Rectal smooth muscle tissue (tissue), 1 donor: Measurements from ENCODE around the gene SUGCT.

Experiments
- H3K27ac ChIP-seq: one replicate; pipeline ENCODE4 v1.7.0; 2013; ENCODE audit warnings: low read depth, low read length, inconsistent platforms
- H3K27me3 ChIP-seq: one replicate; pipeline ENCODE4 v1.7.0; 2013; ENCODE audit warnings: low read length; ENCODE audit not compliant: control insufficient read depth, insufficient read depth
- H3K36me3 ChIP-seq: one replicate; pipeline ENCODE4 v1.7.0; 2013; ENCODE audit warnings: low read length; ENCODE audit not compliant: control insufficient read depth, insufficient read depth
- H3K4me1 ChIP-seq: one replicate; pipeline ENCODE4 v1.7.0; 2013; ENCODE audit warnings: low read length; ENCODE audit not compliant: control insufficient read depth, insufficient read depth
- H3K4me3 ChIP-seq: one replicate; pipeline ENCODE4 v1.7.0; 2013; ENCODE audit warnings: low read length
- H3K9ac ChIP-seq: one replicate; pipeline ENCODE4 v1.7.0; 2013; ENCODE audit warnings: low read length

SUGCT gene

GRCh38 chr7:40828686-40829600 is 694.1 kb downstream of the SUGCT start:
- Histone ChIP-seq H3K4me1 (no peaks in the 10 kb centered on the region), H3K27me3 (no peaks in the 10 kb centered on the region), H3K27ac (no peak overlapping the region), H3K9ac (no peak overlapping the region), H3K4me3 (no peak overlapping the region), H3K36me3 (no peaks in the 10 kb centered on the region)

- H3K4me1 ChIP-seq: no peaks in the 10 kb centered on the region
- no peak overlapping the region for H3K4me3 ChIP-seq
- H3K27ac ChIP-seq: no peak overlapping the region
- H3K36me3 ChIP-seq: no peaks in the 10 kb centered on the region
- H3K9ac ChIP-seq: no peak overlapping the region
- no peaks in the 10 kb centered on the region for H3K27me3 ChIP-seq
Observed at GRCh38 chr7:40833191-40833887, 698.5 kb downstream of the SUGCT start.

GRCh38 chr7:40833888-40834234 is 699.1 kb downstream of the SUGCT start:
- Histone ChIP-seq H3K27me3 (no peaks in the 10 kb centered on the region), H3K4me1 (no peaks in the 10 kb centered on the region), H3K4me3 (no peak overlapping the region), H3K27ac (no peak overlapping the region), H3K9ac (no peak overlapping the region), H3K36me3 (no peaks in the 10 kb centered on the region)

- no peak overlapping the region for H3K9ac ChIP-seq
- no peak overlapping the region for H3K4me3 ChIP-seq
- no peak overlapping the region for H3K27ac ChIP-seq
- no peaks in the 10 kb centered on the region for H3K4me1 ChIP-seq
- H3K27me3 ChIP-seq: no peaks in the 10 kb centered on the region
- no peaks in the 10 kb centered on the region for H3K36me3 ChIP-seq
Observed at GRCh38 chr7:40836218-40836617, 701.4 kb downstream of the SUGCT start.

- H3K9ac ChIP-seq: no peak overlapping the region
- H3K4me3 ChIP-seq: no peak overlapping the region
- H3K27me3 ChIP-seq: no peaks in the 10 kb centered on the region
- no peak overlapping the region for H3K27ac ChIP-seq
- no peaks in the 10 kb centered on the region for H3K36me3 ChIP-seq
- H3K4me1 ChIP-seq: no peaks in the 10 kb centered on the region
Observed at GRCh38 chr7:40839881-40840280, 705.1 kb downstream of the SUGCT start.

- no peaks in the 10 kb centered on the region for H3K4me1 ChIP-seq
- no peaks in the 10 kb centered on the region for H3K27me3 ChIP-seq
- no peak overlapping the region for H3K4me3 ChIP-seq
- H3K27ac ChIP-seq: no peak overlapping the region
- no peak overlapping the region for H3K9ac ChIP-seq
- H3K36me3 ChIP-seq: no peaks in the 10 kb centered on the region
Observed at GRCh38 chr7:40840990-40841389, 706.2 kb downstream of the SUGCT start.

GRCh38 chr7:40842641-40843040 is 707.8 kb downstream of the SUGCT start:
- Histone ChIP-seq H3K9ac (no peak overlapping the region), H3K4me3 (no peak overlapping the region), H3K27ac (no peak overlapping the region), H3K4me1 (no peaks in the 10 kb centered on the region), H3K27me3 (no peaks in the 10 kb centered on the region), H3K36me3 (no peaks in the 10 kb centered on the region)

- no peak overlapping the region for H3K4me3 ChIP-seq
- H3K4me1 ChIP-seq: no peaks in the 10 kb centered on the region
- no peaks in the 10 kb centered on the region for H3K36me3 ChIP-seq
- H3K27me3 ChIP-seq: no peaks in the 10 kb centered on the region
- H3K27ac ChIP-seq: no peak overlapping the region
- H3K9ac ChIP-seq: no peak overlapping the region
Observed at GRCh38 chr7:40843338-40843985, 708.7 kb downstream of the SUGCT start.

GRCh38 chr7:40845943-40846342 is 711.1 kb downstream of the SUGCT start:
- H3K4me1 ChIP-seq: no peaks in the 10 kb centered on the region
- H3K36me3 ChIP-seq: no peaks in the 10 kb centered on the region
- no peak overlapping the region for H3K9ac ChIP-seq
- no peak overlapping the region for H3K4me3 ChIP-seq
- H3K27ac ChIP-seq: no peak overlapping the region
- H3K27me3 ChIP-seq: no peaks in the 10 kb centered on the region

GRCh38 chr7:40847921-40848320 is 713.1 kb downstream of the SUGCT start:
- Histone ChIP-seq H3K4me1 (no peaks in the 10 kb centered on the region), H3K36me3 (no peaks in the 10 kb centered on the region), H3K27ac (no peak overlapping the region), H3K4me3 (no peak overlapping the region), H3K27me3 (no peaks in the 10 kb centered on the region), H3K9ac (no peak overlapping the region)

- H3K4me3 ChIP-seq: no peak overlapping the region
- no peaks in the 10 kb centered on the region for H3K27me3 ChIP-seq
- H3K4me1 ChIP-seq: no peaks in the 10 kb centered on the region
- no peaks in the 10 kb centered on the region for H3K36me3 ChIP-seq
- no peak overlapping the region for H3K9ac ChIP-seq
- no peak overlapping the region for H3K27ac ChIP-seq
Observed at GRCh38 chr7:40848541-40849221, 713.9 kb downstream of the SUGCT start.

GRCh38 chr7:40850017-40850416 is 715.2 kb downstream of the SUGCT start:
- no peak overlapping the region for H3K27ac ChIP-seq

More at GRCh38 chr7:40850017-40850416, 715.2 kb downstream of the SUGCT start:
- H3K4me3 ChIP-seq: no peak overlapping the region
- no peaks in the 10 kb centered on the region for H3K36me3 ChIP-seq
- H3K4me1 ChIP-seq: no peaks in the 10 kb centered on the region
- no peaks in the 10 kb centered on the region for H3K27me3 ChIP-seq
- H3K9ac ChIP-seq: no peak overlapping the region
